ENCODE measurements around the gene AK9. TPM values are rescaled to one million over a fixed set of nuclear protein-coding genes. Genes with fewer than 3 reads are reported as not detected.
A peak's percentile ranks its signal among the peaks of the same experiment; 100 is the strongest.
"Not testable (repeated sequence)": the region's sequence is repeated elsewhere in the genome, so short reads cannot be mapped to it uniquely, and the experiment has no call there.

The AK9 gene
- total RNA-seq, 1 donor from 2014 or later: 11.1 TPM

DNA sequence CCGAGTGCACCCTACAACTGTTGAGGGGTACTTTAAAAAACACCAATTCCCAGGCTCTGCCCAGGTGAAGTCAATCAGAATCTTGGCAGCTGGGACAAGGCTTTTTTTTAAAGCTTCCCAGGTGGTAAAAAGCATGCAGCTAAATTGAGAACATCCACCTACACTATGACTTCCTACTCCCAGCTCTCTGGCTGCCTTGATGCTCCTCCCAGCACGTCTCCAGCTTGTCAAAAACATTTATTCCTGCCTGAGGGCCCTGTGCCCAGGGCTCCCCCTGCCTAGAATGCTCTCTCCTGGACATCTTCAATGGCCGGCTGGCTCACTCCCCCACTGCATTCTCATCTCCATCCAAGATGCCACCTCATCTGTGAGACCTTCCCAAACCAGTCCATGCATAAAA, 217.9 kb downstream of the AK9 start:
- intact Hi-C loops (cut with DNase I): no loop called here
- DNase-seq: no peak
- no peak for ATAC-seq (ENCODE audit: poor library complexity)

DNA sequence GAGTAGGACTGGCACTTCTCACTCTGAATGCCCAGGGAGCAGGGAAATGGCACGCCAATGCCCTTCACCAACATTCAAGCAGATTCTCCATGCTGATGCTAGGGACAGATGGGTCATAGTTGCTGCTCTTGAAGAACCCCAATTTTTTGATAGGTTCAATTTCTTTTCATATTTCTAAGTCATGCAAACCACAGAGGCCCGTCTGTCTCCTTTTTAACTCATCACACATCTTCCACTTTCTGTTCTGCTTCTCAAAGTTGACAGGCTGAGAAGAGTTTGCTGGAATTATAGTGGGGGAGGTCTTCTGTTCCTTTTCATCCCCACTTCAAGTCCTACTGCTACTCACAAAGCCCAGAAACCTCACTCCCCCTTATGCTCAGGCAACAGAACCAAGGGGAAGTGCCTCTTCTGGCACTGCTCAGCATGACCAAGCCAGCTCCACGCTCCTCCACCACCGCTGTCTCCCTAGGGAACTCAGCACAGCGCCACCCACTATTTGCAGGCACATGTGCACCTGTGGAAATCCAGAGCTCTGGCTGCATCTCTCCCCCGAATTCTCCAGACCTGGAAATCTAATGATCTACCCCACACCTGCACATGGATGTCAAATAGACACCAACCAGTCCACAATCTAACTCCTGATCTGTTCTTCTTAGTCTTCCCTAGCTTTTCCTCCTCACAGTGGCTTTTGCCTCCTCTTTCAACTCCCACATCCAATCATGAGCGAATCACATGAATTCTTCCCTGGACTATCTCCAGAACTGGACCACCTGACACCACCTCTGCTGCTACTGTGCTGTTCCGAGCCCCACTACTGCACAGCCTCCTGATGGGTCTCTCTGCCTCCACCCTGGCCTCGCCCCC, 218.6 kb downstream of the AK9 start:
- no peak for DNase-seq
- intact Hi-C loops (cut with DNase I): no loop called here
- ATAC-seq (ENCODE audit: poor library complexity): no peak

DNA sequence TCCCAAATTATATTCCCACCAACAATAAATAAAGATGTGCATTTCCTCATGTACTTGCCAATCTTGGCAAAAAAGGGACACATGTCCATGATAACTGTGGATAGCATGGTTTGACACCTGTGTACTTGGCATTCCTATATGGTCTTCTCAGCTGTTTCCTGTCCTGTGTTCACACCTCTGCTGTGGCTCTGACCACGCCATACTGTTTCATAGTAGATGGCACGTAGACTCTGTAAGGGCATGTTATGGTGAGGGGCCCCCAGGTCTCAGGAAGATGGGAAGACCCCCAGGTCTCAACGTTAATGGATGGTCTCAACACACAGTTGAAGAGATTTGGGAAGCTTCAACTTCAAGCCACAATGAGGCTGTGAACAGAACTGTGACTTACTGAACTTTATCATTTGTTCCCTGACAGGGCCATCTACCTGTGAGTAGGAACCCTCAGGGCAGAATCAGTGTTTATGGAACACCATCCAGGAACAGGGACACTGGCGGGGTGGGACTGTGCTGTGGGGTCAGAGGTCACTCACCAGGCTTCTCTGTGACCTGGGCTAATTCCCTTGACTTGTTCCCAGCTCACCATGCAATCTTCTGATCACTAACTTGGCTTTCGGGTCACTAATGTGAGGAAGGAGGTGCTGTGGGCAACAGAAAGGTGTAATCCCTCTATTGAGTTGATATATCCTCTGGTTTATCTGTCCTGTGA, 219.7 kb downstream of the AK9 start:
- DNase-seq: no peak
- no peak for ATAC-seq (ENCODE audit: poor library complexity)
- intact Hi-C loops (cut with DNase I): no loop called here

DNA sequence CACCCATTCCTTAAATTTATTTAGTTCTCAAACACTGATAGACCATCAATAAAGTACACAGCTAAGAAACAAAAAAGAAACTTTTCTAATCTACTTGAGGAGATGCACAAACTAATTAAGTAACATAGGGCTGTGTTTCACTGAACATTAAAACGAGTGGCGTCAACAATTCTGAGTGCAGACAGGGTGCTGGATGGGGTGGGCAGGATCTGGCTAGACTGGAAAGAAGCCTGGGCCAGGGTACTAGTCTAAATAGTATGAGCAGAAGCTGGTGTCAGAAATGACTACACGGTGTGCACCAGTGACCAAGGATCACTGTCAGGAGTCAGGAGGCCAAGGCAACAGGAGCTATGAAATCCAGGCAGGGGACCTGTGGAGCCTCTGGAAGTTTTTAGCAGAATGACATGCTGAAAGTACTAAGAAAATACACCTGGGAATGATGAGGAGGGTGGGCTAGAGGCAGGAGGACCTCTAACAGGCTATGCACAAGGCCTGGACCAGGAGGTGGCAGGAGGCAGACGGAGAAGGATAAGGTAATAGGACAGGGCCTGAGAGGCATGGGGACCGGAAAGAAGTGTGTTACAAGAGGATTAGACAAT, 221.3 kb downstream of the AK9 start:
- intact Hi-C loops (cut with DNase I): no loop called here
- ATAC-seq (ENCODE audit: poor library complexity) (no peak), DNase-seq (no peak)

DNA sequence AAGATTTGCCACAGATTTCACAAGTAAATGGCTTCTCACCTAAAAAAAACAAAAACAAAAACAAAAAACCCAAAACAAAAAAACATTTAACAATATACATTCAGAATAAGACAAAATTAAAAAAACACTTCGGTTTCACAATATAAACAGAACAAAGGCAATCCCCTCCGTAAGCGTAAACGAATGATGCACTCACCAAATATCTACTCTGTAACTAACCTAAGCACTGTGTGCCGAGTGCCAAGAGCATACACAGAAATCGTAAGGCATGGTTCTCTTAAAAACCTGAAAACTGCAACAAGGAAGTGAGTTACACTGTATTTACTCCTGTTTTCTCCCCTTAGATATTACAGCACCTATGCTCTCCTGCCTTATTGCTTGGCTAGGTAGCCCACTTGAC, 223.3 kb downstream of the AK9 start:
- DNase-seq (no peak), ATAC-seq (ENCODE audit: poor library complexity) (no peak)
- intact Hi-C loops (cut with DNase I): no loop called here

DNA sequence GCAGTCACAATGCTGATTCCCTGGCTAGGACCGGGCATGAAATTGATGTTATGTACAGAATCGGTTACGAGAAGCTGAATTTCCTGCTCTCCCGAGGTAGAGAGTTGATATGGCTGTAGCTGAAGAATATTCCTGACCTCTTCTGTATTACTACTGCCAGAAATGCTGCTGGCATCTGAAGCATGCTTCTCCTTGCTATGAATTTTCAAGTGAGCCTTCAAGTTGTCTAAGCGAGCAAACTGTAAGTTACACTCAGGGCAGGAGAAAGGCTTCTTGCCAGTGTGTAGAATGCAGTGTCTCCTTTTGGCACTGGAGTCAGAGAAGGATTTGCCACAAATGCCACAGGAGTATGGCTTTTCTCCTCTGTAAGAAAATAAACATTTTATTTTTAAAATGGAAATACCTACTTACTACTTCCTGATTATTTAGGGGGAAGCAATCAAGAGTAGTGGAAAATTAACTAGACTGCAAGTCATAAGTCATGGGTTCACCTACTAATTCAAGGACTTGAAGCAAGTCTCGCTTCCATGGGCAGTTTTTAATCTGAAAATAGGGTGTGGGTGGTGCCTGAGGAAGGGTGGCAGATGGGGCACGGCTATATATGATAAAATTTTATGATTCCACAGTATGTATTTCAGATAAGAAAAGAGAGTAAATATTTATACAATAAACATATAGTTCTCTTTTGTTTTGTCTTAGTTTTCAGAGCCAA, 224.6 kb downstream of the AK9 start:
- DNase-seq (no peak), ATAC-seq (ENCODE audit: poor library complexity) (peak; percentile 22)
- intact Hi-C loops (cut with DNase I): no loop called here

DNA sequence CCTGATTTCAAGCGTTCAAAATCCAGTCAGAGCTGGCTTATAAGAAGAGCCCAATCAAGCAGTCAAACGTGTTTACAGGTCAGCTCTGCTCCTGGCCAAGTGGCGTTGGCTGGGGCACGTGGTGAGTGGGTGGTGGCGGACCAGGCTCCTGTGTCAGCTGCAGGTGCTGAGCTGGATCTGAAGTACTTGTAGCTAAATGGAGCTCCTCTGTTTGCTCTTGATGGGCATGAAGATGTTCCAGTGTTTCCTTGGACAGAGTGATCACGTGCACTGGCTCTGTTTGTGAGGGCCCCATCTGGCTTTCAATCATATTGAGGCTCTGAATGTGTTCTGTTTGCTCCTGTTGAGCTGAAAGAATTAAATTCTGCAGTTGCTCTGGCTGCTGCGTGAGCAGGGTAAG, 225.2 kb downstream of the AK9 start:
- intact Hi-C loops (cut with DNase I): no loop called here
- DNase-seq: no peak
- peak; percentile 66 for ATAC-seq (ENCODE audit: poor library complexity)

DNA sequence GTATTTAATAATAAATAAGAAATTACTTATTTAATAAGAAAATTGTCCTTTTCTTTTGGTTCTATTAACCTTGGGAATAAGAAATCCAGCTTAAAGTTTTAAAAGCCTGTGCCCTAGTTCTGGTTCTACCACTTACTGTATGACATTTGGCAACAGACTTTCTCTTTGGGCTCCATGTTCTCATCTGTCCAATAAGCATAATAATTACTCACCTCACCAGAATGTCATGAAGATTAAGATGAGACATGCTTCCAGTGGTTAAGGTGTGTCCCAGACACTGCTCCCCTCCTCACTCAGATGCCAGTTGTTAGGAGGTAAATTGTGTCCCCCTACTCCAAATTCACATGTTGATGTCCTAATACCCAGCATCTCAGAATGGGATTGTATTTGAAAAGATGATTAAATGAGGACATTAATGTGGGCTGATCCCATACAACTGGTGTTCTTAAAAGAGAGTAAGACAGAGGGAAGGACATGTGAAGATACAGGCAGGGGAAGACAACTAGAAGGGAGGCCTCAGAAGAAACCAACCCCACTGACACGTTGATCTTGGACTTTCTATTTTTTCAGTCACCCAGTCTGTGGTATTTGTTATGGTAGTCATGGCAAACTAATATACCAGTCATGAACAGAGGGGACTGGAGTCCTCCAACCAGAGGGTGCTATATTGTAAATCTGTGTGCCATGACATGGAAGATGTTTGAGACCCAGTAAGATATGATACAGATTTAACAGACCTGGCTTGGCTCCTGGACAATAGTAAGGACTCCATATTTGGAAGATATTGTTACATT, 229.1 kb downstream of the AK9 start:
- no peak for ATAC-seq (ENCODE audit: poor library complexity)
- no peak for DNase-seq
- intact Hi-C loops (cut with DNase I): no loop called here

DNA sequence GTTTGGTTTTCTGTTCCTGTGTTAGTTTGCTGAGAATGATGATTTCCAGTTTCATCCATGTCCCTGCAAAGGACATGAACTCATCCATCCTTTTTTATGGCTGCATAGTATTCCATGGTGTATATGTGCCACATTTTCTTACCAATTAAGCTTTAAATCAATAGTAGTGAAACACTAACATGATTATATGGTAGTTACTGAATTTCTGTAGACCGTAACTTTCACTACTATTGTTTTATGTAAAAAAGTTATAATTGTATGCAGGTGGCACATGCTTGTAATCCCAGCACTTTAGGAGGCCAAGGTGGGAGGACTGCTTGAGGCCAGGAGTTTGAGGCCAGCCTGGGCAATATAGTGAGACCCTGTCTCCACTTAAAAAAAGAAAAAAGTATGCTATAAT, 229.8 kb downstream of the AK9 start:
- DNase-seq; ATAC-seq (ENCODE audit: poor library complexity); intact Hi-C loops (cut with DNase I): not testable (repeated sequence)

DNA sequence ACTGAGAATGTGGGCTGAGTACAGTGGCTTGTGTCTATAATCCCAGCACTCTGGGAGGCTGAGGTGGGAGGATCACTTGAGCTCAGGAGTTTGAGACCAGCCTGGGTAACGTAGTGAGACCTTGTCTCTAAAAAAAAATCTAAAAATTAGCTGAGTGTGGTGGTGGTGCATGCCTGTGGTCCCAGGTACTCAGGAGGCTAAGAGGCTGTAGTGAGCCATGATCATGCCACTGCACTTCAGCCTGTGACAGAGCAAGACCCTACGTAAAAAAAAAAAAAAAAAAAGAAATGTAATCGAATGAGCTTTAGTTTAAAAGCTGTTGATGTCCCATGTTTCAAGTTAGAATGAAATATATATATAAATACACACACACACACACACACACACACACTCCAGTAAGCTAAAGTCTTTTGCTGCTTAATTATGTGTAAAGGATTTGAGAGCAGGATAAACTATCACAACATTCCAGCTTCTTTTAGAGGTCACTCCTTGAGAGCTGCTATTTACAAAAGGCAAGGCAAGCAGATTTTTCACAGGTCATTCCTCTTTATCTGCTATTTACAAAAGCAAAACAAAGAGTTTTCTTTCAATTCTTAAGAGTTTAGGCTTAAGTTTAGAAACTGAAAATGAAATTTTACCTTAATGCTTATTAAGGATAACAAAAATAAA, 230.7 kb downstream of the AK9 start:
- intact Hi-C loops (cut with DNase I): no loop called here
- no peak for ATAC-seq (ENCODE audit: poor library complexity)
- DNase-seq: no peak

DNA sequence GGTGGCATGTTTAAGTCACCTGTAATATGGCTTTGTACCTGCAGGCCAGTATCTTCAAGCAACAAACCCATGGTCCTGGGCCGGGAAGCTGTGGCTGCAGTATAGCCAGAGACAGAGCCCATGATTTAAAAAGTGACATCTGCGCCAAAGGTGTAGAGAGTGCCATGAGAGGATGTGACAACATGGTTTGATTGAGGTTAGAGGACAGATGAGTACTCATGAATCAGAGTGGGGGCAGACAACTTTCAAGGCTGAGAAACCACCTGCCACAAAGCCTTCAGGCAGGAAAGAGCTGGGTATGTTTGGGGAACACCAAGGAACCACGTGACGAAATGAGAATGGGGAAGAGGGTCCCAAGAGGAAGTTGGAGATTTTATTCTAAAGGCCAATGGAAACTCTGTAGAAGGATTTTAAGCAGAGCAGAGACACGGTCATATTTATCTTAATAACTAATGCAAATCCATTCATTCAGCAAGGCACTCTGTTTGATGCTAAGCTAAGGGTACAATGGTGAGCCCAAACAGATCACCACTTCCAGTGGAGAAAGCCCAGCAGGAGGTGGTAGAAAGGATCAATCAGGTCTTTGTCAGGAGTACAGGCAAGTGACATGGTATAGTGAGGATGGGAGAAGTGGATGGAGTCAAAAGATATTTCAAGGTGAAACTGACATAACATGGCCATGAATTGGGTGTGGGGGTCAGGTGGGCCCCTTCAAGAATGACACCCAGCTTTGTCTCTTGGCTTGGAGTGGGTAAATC, 232.0 kb downstream of the AK9 start:
- intact Hi-C loops (cut with DNase I): no loop called here
- DNase-seq (no peak), ATAC-seq (ENCODE audit: poor library complexity) (no peak)

DNA sequence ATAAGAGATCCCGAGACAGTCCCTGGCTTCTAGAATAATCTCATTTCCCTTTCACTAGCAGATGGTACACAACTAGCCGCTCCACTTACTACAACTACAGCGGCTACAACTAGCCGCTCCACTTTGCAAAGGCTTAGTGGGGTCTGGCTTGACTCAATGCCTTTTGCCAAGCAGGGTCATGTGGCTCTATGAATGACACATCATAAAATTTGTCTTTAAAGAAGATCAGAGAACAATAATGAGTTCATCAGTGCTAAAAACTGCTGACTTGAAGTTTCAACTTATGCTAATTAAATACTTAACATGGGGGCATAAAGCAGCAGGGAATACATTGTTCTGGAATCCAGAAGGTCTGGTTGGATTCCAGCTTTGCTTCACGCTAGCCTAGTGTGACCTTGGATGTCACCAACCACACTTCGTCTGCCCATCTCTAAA, 233.4 kb downstream of the AK9 start:
- DNase-seq (no peak), ATAC-seq (ENCODE audit: poor library complexity) (no peak)
- intact Hi-C loops (cut with DNase I): no loop called here

DNA sequence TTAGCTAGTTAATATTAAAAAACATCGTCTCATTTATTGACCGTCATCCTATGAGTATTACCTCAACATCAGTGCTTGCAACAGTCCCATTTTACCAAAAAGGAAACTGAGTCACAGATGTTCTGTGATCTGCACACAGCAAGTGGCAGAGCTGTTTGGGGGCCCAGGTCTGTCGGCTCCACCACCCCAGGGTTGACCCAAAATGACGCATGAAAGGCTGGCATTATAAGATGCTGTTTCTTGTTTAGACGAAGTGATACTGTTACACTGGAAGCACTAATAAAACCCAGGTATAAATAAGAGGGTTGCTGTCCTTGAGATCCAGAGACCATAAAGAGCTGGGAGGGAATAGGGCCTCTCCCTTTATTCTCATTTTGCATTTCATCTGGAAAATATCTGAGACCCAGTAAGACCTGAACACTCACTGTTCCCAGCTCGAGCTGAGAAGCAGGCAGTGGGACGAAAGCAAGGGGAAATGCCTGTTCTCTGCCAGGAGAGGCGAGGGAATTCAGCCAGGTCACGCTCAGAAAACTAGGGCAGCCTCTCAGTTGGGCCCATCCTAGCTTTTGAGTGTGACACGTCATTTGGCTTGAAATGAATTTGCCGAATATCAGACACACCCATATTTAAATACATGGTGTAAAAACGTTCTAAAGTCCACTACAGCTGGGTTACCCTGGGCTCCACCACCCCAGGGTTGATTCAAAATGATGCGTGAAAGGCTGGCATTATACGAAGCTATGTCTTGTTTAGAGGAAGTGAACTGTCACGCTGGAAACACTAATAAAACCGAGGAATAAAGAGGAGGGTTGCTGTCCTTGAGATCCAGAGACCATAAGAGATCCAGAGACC, 234.1 kb downstream of the AK9 start:
- intact Hi-C loops (cut with DNase I): no loop called here
- ATAC-seq (ENCODE audit: poor library complexity) (peak; percentile 49), DNase-seq (peak; percentile 72)

DNA sequence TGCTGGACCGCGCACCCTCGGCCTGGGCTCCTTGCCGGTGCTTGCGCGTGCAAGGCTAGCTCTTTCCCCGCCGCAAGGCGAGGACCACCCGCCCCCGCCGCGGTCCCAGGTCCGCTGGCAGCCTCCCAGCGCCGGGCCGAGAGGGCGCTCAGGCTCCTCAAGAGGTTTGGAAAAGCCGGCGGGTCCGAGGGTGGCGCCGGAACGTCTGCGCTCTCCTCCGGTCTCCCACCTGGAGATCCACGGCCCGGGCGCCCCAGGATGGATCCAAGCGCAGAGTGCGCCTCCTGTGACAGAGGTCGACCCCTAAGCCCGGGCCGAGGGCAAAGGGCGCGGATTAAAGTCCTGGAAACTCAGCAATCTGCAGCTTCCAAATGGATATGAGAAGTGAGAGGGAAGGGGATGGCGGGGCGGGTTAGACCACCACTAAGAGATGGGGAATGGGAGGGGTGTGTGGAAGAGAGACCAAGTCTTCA, 234.9 kb downstream of the AK9 start:
- ATAC-seq (ENCODE audit: poor library complexity) (peak; percentile 18), DNase-seq (no peak)
- intact Hi-C loops (cut with DNase I): no loop called here

DNA sequence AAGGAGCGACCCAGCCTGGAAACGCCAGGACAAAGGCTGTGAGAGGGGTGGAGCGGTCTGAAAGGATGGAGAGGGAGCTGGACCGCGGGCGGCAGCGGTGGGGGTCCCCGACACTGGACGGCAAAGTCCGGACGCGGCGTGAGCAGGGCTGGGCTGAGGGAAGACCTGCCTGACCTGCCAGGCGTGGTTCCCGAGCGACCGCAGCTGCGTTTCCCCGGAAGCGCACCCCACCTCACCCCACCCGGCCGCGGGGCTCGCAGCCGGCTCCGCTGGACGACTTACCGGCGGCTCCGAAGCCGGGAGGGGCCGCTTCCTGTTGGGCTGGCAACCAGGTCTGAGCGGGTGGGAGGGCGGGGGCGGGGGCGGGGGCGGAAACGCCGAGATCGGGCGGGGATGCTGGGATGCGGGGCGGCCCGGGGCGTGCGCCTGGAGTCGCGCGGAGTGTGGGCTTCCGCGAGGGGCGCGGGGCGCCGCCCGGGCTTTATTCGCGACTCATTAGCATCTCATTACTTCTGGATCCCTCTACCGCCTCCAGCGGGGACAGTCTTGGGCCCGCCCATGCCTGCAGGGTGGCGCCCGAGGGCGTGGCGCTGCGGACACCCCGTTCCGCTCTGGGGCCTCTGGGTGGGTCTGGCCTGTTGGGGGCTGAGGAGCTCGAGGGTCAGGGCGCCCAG, 235.4 kb downstream of the AK9 start, which contains the start of gene MICAL1:
TSS of gene MICAL1 (minus strand) at position 336 of the 674 bp plus-strand sequence. CDS start 1,576 bp downstream, outside the sequence.
- DNase-seq: peak; percentile 86
- intact Hi-C loops (cut with DNase I): no loop called here

More for the DNA sequence above, 235.4 kb downstream of the AK9 start, which contains the start of gene MICAL1:
- peak; percentile 84 for ATAC-seq (ENCODE audit: poor library complexity)

All from Right ventricle myocardium superior (tissue), 1 donor.